Tibial artery (tissue), 4 donors: ENCODE data around the gene CLTCL1.

ENCODE experiments used
- DNase-seq, 2 donors: peaks; one replicate each; pipeline ENCODE4 v3.0.0-alpha.2; 2019
- H3K27ac ChIP-seq, 2 donors: fragments of 200-600 bp; sonication (generic) in 1 of 2; 1 replicate in 1 of 2; 2 replicates in 1 of 2; pipeline ENCODE4 v1.5.1; 2018 to 2019; ENCODE audit warnings: mild to moderate bottlenecking in 1 of 2
- H3K27me3 ChIP-seq, 2 donors: fragments of 200-600 bp; sonication (generic) in 1 of 2; one replicate each; pipeline versions ENCODE4 v1.5.1 to v1.6.0; 2016 to 2019
- H3K36me3 ChIP-seq, 3 donors: fragments of 200-600 bp; sonication (generic) in 2 of 3; one replicate each; pipeline ENCODE4 v1.5.1; 2016 to 2019; ENCODE audit warnings: mild to moderate bottlenecking in 2 of 3
- H3K4me1 ChIP-seq, 4 donors: fragments of 200-600 bp; sonication (generic) in 2 of 4; 1 replicate in 3 of 4; 2 replicates in 1 of 4; pipeline ENCODE4 v1.5.1; 2016 to 2019
- H3K4me3 ChIP-seq, 2 donors: fragments of 200-600 bp; sonication (generic) in 1 of 2; 1 replicate in 1 of 2; 2 replicates in 1 of 2; pipeline ENCODE4 v1.5.1; 2018 to 2019; ENCODE audit warnings: mild to moderate bottlenecking in 2 of 2
- H3K9me3 ChIP-seq, 3 donors: fragments of 200-600 bp; sonication (generic) in 1 of 3; one replicate each; pipeline ENCODE4 v1.5.1; 2016 to 2019
- intact Hi-C: fragments of 100-400 bp; cut with DNase I; formaldehyde crosslinking; loops from one replicate; pipeline ENCODE4 v1.15.0; 2023; ENCODE audit warnings: low total_unique reads
- TF ChIP-seq, protein P1 (sequence below), 2 experiments: fragments of 200-600 bp in 1 of 2; fragments of 450-650 bp in 1 of 2; IDR thresholded peaks; one replicate each; pipeline ENCODE4 v1.5.1; 2017 to 2019; ENCODE audit warnings: antibody characterized with exemption in 2 of 2, mild to moderate bottlenecking in 1 of 2, moderate library complexity in 1 of 2

Gene CLTCL1

DNA sequence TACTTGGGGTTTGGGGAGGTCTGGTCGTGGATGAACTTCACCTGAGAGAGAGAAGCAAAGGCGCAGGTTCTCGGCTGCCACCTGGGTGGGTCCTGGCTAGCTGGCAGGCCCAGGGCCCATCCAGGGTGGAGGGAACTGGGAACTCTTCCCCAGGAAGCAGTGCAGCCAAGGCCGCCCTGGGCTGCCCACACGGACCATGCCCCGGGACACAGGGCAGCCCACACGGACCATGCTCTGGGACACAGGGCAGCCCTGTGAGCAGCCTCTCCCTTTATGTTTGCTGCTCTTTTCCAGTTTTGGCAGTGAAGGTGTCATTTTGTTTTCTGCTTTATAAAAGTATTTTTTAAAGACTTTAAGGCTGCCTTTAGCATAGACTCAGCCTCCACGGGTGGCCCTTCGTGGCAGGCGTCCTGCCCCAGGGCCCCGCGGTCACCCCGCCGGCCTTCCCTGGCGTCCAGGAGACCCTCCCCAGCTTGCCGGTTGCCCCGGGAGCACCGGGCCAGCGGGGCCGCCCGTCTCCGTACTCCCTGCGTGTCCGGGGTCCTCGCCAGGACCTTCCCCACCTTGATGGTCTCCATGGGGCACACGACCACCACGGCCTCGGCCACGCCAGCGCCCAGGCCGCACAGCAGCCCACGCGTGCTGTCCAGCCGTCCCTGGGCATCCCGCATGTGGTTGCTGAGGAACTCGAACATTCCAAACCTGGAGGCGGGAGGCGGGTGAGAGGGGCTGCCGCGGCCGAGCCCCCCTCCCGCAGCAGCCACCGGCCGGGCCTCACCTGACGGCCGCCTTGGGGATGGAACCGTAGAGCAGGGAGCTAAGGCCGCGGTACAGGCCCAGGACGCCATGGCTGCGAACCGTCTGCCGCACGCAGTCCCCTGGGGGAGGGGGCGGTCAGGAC lies 114.1 kb downstream of the CLTCL1 start:
- Histone ChIP-seq H3K9me3 (no peaks in the 10 kb centered on the region), H3K4me1 (peaks cover 6 to 67% (median 48%) of the 10 kb centered on the region in 4 donors), H3K4me3 (peak overlapping the region; percentile 77 to 78), H3K36me3 (peaks cover 0 to 12% (median 0%) of the 10 kb centered on the region in 3 donors), H3K27ac (peak overlapping the region; percentile 86 to 89), H3K27me3 (no peaks in the 10 kb centered on the region)
- no peak for DNase-seq
- TF ChIP-seq, protein P1, sequence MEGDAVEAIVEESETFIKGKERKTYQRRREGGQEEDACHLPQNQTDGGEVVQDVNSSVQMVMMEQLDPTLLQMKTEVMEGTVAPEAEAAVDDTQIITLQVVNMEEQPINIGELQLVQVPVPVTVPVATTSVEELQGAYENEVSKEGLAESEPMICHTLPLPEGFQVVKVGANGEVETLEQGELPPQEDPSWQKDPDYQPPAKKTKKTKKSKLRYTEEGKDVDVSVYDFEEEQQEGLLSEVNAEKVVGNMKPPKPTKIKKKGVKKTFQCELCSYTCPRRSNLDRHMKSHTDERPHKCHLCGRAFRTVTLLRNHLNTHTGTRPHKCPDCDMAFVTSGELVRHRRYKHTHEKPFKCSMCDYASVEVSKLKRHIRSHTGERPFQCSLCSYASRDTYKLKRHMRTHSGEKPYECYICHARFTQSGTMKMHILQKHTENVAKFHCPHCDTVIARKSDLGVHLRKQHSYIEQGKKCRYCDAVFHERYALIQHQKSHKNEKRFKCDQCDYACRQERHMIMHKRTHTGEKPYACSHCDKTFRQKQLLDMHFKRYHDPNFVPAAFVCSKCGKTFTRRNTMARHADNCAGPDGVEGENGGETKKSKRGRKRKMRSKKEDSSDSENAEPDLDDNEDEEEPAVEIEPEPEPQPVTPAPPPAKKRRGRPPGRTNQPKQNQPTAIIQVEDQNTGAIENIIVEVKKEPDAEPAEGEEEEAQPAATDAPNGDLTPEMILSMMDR (IDR thresholded peaks at IDR 0.05) = no peak
- intact Hi-C loops = loop anchor here (5.0 kb wide), 1 partner anchor 300 kb away; the partner anchor contains the start of genes CDC45 and UFD1

DNA sequence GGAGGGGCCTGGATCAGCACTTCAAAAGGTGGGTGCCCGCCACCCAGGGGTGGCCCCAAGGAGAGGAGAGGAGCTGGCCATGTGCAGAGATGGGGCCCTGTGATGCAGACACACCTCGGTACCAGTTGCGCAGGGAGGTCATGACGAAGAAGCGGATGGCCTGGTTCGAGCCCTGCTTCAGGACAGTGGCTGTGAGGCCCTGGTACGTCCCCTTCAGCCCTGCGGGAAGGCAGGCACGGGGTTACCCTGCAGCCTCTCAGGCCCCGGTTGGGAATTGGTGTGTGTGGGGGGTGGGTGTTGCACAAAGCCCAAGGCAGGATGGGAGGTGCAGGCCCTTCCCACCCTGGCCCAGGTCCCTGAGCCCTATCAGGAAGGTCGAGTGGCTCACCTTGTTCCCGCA lies 114.8 kb downstream of the CLTCL1 start:
- Histone ChIP-seq H3K36me3 (peaks cover 0 to 12% (median 0%) of the 10 kb centered on the region in 3 donors), H3K4me1 (peaks cover 6 to 73% (median 54%) of the 10 kb centered on the region in 4 donors), H3K27me3 (no peaks in the 10 kb centered on the region), H3K27ac (peak overlapping the region; percentile 86 to 89), H3K9me3 (no peaks in the 10 kb centered on the region), H3K4me3 (peak overlapping the region; percentile 77 to 78)
- intact Hi-C loops = loop anchor here (5.0 kb wide), 1 partner anchor 301 kb away; the partner anchor contains the start of genes CDC45 and UFD1
- no peak for DNase-seq
- TF ChIP-seq, protein P1 (IDR thresholded peaks at IDR 0.05) = no peak

DNA sequence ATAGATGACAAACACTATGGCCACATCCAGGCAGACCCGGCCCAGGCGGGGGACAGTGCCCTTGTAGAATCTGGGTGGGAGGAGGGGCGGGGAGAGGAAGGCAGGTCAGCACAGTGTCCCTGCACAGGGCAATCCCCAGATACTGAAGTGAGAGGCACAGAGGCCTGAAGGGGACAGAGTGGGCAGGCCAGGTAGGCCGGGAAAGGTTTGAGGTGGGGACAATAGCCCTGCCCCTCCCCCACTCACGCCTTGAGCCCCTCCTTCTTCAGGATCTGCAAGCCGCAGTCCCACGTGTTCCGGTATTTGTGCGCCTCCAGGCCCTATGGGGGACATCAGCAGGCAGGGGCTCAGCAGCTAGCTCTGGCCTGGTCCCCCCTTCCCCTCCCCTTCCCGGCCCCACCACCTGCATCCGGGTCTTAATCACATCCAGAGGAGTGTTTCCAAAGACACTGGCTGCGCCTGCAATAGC lies 115.3 kb downstream of the CLTCL1 start:
- H3K27ac ChIP-seq = peak overlapping the region in 1 of 2 donors; percentile 89
- no peak for DNase-seq
- no peak overlapping the region for H3K4me3 ChIP-seq
- H3K4me1 ChIP-seq = peaks cover 6 to 73% (median 55%) of the 10 kb centered on the region in 4 donors
- H3K27me3 ChIP-seq = no peaks in the 10 kb centered on the region
- TF ChIP-seq, protein P1 (IDR thresholded peaks at IDR 0.05) = no peak
- no peaks in the 10 kb centered on the region for H3K9me3 ChIP-seq
- H3K36me3 ChIP-seq = peaks cover 0 to 12% (median 0%) of the 10 kb centered on the region in 3 donors
- intact Hi-C loops = loop anchor here (5.0 kb wide), 1 partner anchor 301 kb away; the partner anchor contains the start of genes CDC45 and UFD1

DNA sequence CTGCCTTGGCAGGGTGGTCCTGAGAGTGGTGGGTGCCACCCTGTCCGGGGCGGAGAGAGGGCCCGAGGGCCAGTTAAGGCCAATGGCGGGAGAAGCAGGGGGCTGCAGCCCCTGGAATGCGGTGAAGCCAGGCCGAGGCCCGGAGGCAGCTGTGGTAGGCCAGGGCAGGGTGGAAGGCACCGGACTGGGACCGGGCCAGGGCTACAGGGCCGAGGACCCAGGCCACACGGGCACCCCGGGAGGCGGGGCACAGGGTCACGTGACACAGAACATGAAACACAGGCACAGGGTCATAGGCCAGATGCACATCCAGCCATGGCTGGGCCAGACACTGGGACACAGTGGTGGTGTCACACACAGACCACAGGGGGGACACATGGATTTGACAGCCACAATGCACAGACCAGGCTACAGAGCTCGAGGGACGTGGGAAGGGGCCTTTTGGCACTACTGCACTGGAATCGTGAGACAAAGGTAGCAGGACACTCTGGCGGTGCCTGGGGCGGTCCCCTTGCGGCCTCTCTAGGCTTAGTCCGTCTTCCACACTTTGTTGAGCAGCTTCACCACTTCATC lies 115.8 kb downstream of the CLTCL1 start:
- TF ChIP-seq, protein P1 (IDR thresholded peaks at IDR 0.05) = no peak
- intact Hi-C loops = loop anchor here (5.0 kb wide), 1 partner anchor 302 kb away; the partner anchor contains the start of genes CDC45 and UFD1
- Histone ChIP-seq H3K36me3 (peaks cover 0 to 12% (median 0%) of the 10 kb centered on the region in 3 donors), H3K4me1 (peaks cover 6 to 77% (median 58%) of the 10 kb centered on the region in 4 donors), H3K27me3 (no peaks in the 10 kb centered on the region), H3K4me3 (no peak overlapping the region), H3K9me3 (no peaks in the 10 kb centered on the region), H3K27ac (peak overlapping the region in 1 of 2 donors; percentile 67)
- no peak for DNase-seq

DNA sequence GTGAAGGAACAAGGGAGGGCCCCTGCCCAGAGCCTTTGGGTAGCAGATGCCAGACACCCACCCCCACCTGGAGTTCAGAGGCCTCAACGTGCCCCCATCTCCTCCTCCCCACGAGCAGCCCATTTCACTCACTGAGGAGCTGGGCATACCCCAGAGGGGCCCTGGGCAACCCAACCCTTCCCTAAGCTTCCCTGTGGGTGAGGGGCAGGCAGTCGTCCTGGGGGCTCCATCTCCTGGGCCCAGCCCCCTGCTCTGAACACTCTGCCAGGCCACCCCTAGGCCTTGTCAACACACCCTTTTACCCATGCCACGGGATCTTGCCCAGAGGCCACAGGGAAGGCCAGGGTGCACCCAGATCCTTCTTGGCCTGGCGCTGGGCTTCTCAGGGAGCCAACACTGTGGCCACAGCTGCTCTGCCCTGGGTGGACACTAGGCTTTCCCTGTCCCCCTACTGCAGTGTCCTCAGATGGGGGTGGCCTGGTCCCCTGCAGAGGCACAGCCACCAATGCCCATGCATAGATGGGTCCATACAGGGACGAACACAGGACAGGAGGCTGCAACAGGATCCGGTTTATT lies 116.4 kb downstream of the CLTCL1 start:
- H3K4me1 ChIP-seq = peaks cover 6 to 83% (median 63%) of the 10 kb centered on the region in 4 donors
- intact Hi-C loops = loop anchor here (5.0 kb wide), 1 partner anchor 302 kb away; the partner anchor contains the start of genes CDC45 and UFD1
- H3K4me3 ChIP-seq = no peak overlapping the region
- no peaks in the 10 kb centered on the region for H3K27me3 ChIP-seq
- H3K27ac ChIP-seq = peak overlapping the region; percentile 15 to 67
- H3K36me3 ChIP-seq = peaks cover 0 to 12% (median 0%) of the 10 kb centered on the region in 3 donors
- TF ChIP-seq, protein P1 (IDR thresholded peaks at IDR 0.05) = no peak
- no peak for DNase-seq
- H3K9me3 ChIP-seq = no peaks in the 10 kb centered on the region
